HEK293 (cell line): ENCODE results near the gene BRIX1.

Experiments used
- CTCF ChIA-PET: fragments of 350-600 bp; formaldehyde crosslinking; extraction: SDS; loops from one replicate; lab custom pipeline; 2021; ENCODE audit warnings: antibody characterized with exemption; lab: Yijun Ruan, JAX
- POLR2A ChIA-PET: fragments of 300-600 bp; formaldehyde crosslinking; extraction: SDS; loops from one replicate; lab custom pipeline; 2020; ENCODE audit warnings: antibody characterized with exemption, inconsistent platforms; lab: Yijun Ruan, JAX
- H3K27ac ChIP-seq: fragments of 200-500 bp; sonication (Bioruptor generic); 2 replicates; pipeline ENCODE4 v1.5.1; 2014; ENCODE audit warnings: low read depth, low read length, control low read depth, inconsistent platforms; ENCODE audit errors: extremely low read depth
- H3K36me3 ChIP-seq, 2 experiments: fragments of 200-500 bp in 1 of 2; sonication (Bioruptor generic) in 1 of 2; 1 replicate in 1 of 2; 2 replicates in 1 of 2; pipeline ENCODE4 v1.5.1; 2014 to 2017; ENCODE audit warnings: inconsistent platforms in 2 of 2, low read length in 2 of 2; ENCODE audit not compliant: control insufficient read depth in 2 of 2, insufficient read depth in 1 of 2
- H3K4me1 ChIP-seq: fragments of 200-500 bp; sonication (Bioruptor generic); 2 replicates; pipeline ENCODE4 v1.5.1; 2014; ENCODE audit warnings: mild to moderate bottlenecking, low read length, inconsistent platforms; ENCODE audit not compliant: control insufficient read depth, insufficient read depth
- H3K4me3 ChIP-seq: 2 replicates; pipeline ENCODE4 v1.5.1; 2011; ENCODE audit warnings: low read depth, mild to moderate bottlenecking, control low read depth, low read length, moderate library complexity
- H3K9me3 ChIP-seq: fragments of 200-500 bp; sonication (Bioruptor generic); 2 replicates; pipeline ENCODE4 v1.5.1; 2014; ENCODE audit warnings: low read depth, low read length, inconsistent platforms; ENCODE audit not compliant: control insufficient read depth, insufficient read depth
- AEBP2 ChIP-seq: fragments of 450-650 bp; formaldehyde crosslinking; IDR thresholded peaks from 2 replicates; pipeline ENCODE4 v1.5.1; 2016; ENCODE audit warnings: missing biosample characterization, missing genetic modification characterization, borderline replicate concordance
- BCL11A ChIP-seq: fragments of 450-650 bp; formaldehyde crosslinking; IDR thresholded peaks from 2 replicates; pipeline ENCODE4 v1.5.1; 2016; ENCODE audit warnings: low read depth, missing biosample characterization, missing genetic modification characterization
- IKZF3 ChIP-seq: fragments of 450-650 bp; IDR thresholded peaks from 2 replicates; pipeline ENCODE4 v1.5.0; 2018; ENCODE audit warnings: missing biosample characterization, mild to moderate bottlenecking, missing genetic modification characterization, moderate library complexity
- SP3 ChIP-seq: fragments of 450-650 bp; formaldehyde crosslinking; IDR thresholded peaks from 2 replicates; pipeline ENCODE4 v1.5.1; 2016; ENCODE audit warnings: missing biosample characterization, missing genetic modification characterization
- TCF7L2 ChIP-seq: IDR thresholded peaks from 2 replicates; pipeline ENCODE4 v1.6.1; 2011; ENCODE audit warnings: low read depth, mild to moderate bottlenecking, inconsistent platforms, low read length, moderate library complexity, borderline replicate concordance
- TRIM28 ChIP-seq: IDR thresholded peaks from 2 replicates; pipeline ENCODE4 v1.6.1; 2011; ENCODE audit warnings: low read length, control low read depth, borderline replicate concordance
- ZFP37 ChIP-seq: fragments of 450-650 bp; formaldehyde crosslinking; IDR thresholded peaks from 2 replicates; pipeline ENCODE4 v1.5.1; 2016; ENCODE audit warnings: missing biosample characterization, missing genetic modification characterization
- ZNF10 ChIP-seq: fragments of 450-650 bp; formaldehyde crosslinking; IDR thresholded peaks from 2 replicates; pipeline ENCODE4 v1.5.1; 2017; ENCODE audit warnings: missing biosample characterization, missing genetic modification characterization
- ZNF169 ChIP-seq: fragments of 450-650 bp; formaldehyde crosslinking; IDR thresholded peaks from 2 replicates; pipeline ENCODE4 v1.5.1; 2016; ENCODE audit warnings: missing biosample characterization, missing genetic modification characterization
- ZNF211 ChIP-seq: fragments of 450-650 bp; formaldehyde crosslinking; IDR thresholded peaks from 2 replicates; pipeline ENCODE4 v1.5.1; 2016; ENCODE audit warnings: low read depth, missing biosample characterization, missing genetic modification characterization
- ZNF311 ChIP-seq: fragments of 450-650 bp; formaldehyde crosslinking; IDR thresholded peaks from 2 replicates; pipeline ENCODE4 v1.5.1; 2017; ENCODE audit warnings: missing biosample characterization, missing genetic modification characterization, borderline replicate concordance
- ZNF548 ChIP-seq: fragments of 450-650 bp; formaldehyde crosslinking; IDR thresholded peaks from 2 replicates; pipeline ENCODE4 v1.5.1; 2016; ENCODE audit warnings: missing biosample characterization, missing genetic modification characterization
- ZNF558 ChIP-seq: fragments of 450-650 bp; formaldehyde crosslinking; IDR thresholded peaks from 2 replicates; pipeline ENCODE4 v1.5.1; 2016; ENCODE audit warnings: missing biosample characterization, missing genetic modification characterization
- ZNF596 ChIP-seq: fragments of 450-650 bp; IDR thresholded peaks from 2 replicates; pipeline ENCODE4 v1.5.0; 2018; ENCODE audit warnings: missing biosample characterization, mild to moderate bottlenecking, missing genetic modification characterization, moderate library complexity
- ZNF639 ChIP-seq: fragments of 450-650 bp; formaldehyde crosslinking; IDR thresholded peaks from 2 replicates; pipeline ENCODE4 v1.5.1; 2016; ENCODE audit warnings: missing biosample characterization, missing genetic modification characterization
- ZNF654 ChIP-seq: fragments of 450-650 bp; formaldehyde crosslinking; IDR thresholded peaks from 2 replicates; pipeline ENCODE4 v1.5.1; 2016; ENCODE audit warnings: low read depth, missing biosample characterization, missing genetic modification characterization
- ZNF837 ChIP-seq: fragments of 450-650 bp; formaldehyde crosslinking; IDR thresholded peaks from 2 replicates; pipeline ENCODE4 v1.5.1; 2016; ENCODE audit warnings: missing biosample characterization, missing genetic modification characterization
- ZSCAN18 ChIP-seq: fragments of 450-650 bp; formaldehyde crosslinking; IDR thresholded peaks from 2 replicates; pipeline ENCODE4 v1.5.1; 2016; ENCODE audit warnings: missing biosample characterization, missing genetic modification characterization
- ZSCAN30 ChIP-seq: fragments of 450-650 bp; IDR thresholded peaks from 2 replicates; pipeline ENCODE4 v1.5.1; 2018; ENCODE audit warnings: missing biosample characterization, mild to moderate bottlenecking, missing genetic modification characterization, moderate library complexity
- ZXDB ChIP-seq: fragments of 450-650 bp; formaldehyde crosslinking; IDR thresholded peaks from 2 replicates; pipeline ENCODE4 v1.5.1; 2016; ENCODE audit warnings: missing biosample characterization, missing genetic modification characterization

Gene BRIX1

GRCh38 chr5:34895641-34896419 lies 19.7 kb upstream of the BRIX1 start:
- no peaks in the 10 kb centered on the region; a peak in 1 of 3 replicates for H3K36me3 ChIP-seq
- CTCF ChIA-PET: interaction anchor here (0.6 to 8.9 kb wide), 10 partner anchors 10 to 420 kb away, joined by 3 to 156 read pairs (median 4); no protein-coding TSS in a partner anchor
- no peak overlapping the region for H3K4me3 ChIP-seq
- TF ChIP-seq ZNF211 (tag by site-specific recombination) (no peak), ZXDB (no peak), ZNF558 (tag by site-specific recombination) (no peak), ZNF10 (tag by site-specific recombination) (no peak), SP3 (no peak), ZNF311 (no peak), ZNF596 (tag by site-specific recombination) (no peak), ZNF169 (tag by site-specific recombination) (no peak)
- no peaks in the 10 kb centered on the region for H3K4me1 ChIP-seq
- no peak overlapping the region for H3K27ac ChIP-seq
- H3K9me3 ChIP-seq: no peaks in the 10 kb centered on the region
- POLR2A ChIA-PET: interaction anchor here (1.0 to 1.4 kb wide), 2 partner anchors 10 to 20 kb away, joined by 3 read pairs; partner anchors contain the start of genes BRIX1 and RAD1

GRCh38 chr5:34897646-34898045 lies 17.9 kb upstream of the BRIX1 start:
- no peak overlapping the region for H3K27ac ChIP-seq
- H3K4me1 ChIP-seq: no peaks in the 10 kb centered on the region
- H3K4me3 ChIP-seq: no peak overlapping the region
- ChIA-PET CTCF (interaction anchor here (0.6 to 8.9 kb wide), 54 partner anchors 10 to 1399 kb away, joined by 3 to 156 read pairs (median 5); no protein-coding TSS in a partner anchor), POLR2A (interaction anchor here (0.7 kb wide), 1 partner anchor 17 kb away, joined by 3 read pairs; the partner anchor contains the start of genes BRIX1 and RAD1)
- H3K36me3 ChIP-seq: peaks cover 0 to 3% of the 10 kb centered on the region in 2 experiments; a peak in 2 of 3 replicates
- TF ChIP-seq BCL11A: no peak
- no peak for TF ChIP-seq TRIM28
- TF ChIP-seq ZSCAN30 (tag by site-specific recombination): no peak
- no peak for TF ChIP-seq ZNF654 (tag by site-specific recombination)
- no peak for TF ChIP-seq ZNF639 (tag by site-specific recombination)
- no peak for TF ChIP-seq ZFP37 (tag by site-specific recombination)
- no peak for TF ChIP-seq IKZF3
- no peak for TF ChIP-seq ZSCAN18 (tag by site-specific recombination)
- TF ChIP-seq TCF7L2: no peak
- TF ChIP-seq ZNF837 (tag by site-specific recombination): no peak
- no peak for TF ChIP-seq ZNF548 (tag by site-specific recombination)
- no peak for TF ChIP-seq AEBP2 (tag by site-specific recombination)
- H3K9me3 ChIP-seq: no peaks in the 10 kb centered on the region
